Transverse colon (tissue), 3 donors: ENCODE measurements around the gene SEPTIN11.

Experiments
- EP300 ChIP-seq: sonication (generic); formaldehyde crosslinking; IDR thresholded peaks from one replicate; pipeline ENCODE4 v1.6.1; 2017; ENCODE audit warnings: antibody characterized with exemption, low read depth
- POLR2A ChIP-seq: fragments of 450-650 bp; IDR thresholded peaks from one replicate; pipeline ENCODE4 v1.6.1; 2016; ENCODE audit warnings: antibody characterized with exemption, mild to moderate bottlenecking, moderate library complexity
- TF ChIP-seq, protein P1 (sequence below), 5 experiments: fragments of 200-600 bp in 3 of 5; fragments of 450-650 bp in 2 of 5; sonication (generic) in 3 of 5; IDR thresholded peaks; 1 replicate in 2 of 5; 2 replicates in 3 of 5; pipeline ENCODE4 v1.5.1; 2016 to 2017; ENCODE audit warnings: antibody characterized with exemption in 5 of 5, inconsistent platforms in 3 of 5, mild to moderate bottlenecking in 2 of 5, moderate library complexity in 1 of 5

DNA sequence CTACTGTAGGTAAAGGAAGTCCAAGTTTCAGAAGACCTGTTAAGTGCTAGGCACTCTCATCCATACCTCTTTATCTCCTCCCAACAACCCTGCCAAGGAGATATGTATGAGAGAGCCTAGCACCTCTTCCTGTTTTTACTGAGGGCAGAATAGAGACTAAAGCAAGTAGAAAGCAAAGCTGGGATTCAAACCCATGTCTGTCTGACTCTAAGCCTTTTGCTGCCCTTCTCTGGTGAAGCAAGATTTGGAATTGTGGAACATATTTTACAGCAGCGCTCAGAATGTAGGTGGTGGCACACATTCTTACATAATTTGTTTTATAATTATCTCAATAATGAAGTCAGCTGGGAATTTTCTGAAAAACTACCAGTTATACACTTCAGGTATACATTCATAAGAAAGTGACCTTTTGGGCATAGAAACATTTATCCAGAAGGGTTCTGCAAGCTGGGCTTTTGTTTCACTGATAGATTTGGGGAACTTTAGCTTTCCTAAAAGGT, 41.7 kb downstream of the SEPTIN11 start:
- TF ChIP-seq POLR2A, result no peak
- TF ChIP-seq, protein P1, sequence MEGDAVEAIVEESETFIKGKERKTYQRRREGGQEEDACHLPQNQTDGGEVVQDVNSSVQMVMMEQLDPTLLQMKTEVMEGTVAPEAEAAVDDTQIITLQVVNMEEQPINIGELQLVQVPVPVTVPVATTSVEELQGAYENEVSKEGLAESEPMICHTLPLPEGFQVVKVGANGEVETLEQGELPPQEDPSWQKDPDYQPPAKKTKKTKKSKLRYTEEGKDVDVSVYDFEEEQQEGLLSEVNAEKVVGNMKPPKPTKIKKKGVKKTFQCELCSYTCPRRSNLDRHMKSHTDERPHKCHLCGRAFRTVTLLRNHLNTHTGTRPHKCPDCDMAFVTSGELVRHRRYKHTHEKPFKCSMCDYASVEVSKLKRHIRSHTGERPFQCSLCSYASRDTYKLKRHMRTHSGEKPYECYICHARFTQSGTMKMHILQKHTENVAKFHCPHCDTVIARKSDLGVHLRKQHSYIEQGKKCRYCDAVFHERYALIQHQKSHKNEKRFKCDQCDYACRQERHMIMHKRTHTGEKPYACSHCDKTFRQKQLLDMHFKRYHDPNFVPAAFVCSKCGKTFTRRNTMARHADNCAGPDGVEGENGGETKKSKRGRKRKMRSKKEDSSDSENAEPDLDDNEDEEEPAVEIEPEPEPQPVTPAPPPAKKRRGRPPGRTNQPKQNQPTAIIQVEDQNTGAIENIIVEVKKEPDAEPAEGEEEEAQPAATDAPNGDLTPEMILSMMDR (IDR thresholded peaks at IDR 0.05), result no peak
- no peak for TF ChIP-seq EP300
